Renal cortex interstitium (tissue), 11 donors: ENCODE measurements around the gene ARHGAP42. TPM values are rescaled to one million over a fixed set of nuclear protein-coding genes. Genes with fewer than 3 reads are reported as not detected.

ENCODE experiments used
- DNase-seq, 11 donors: peaks; one replicate each; pipeline ENCODE4 v3.0.0-alpha.2; 2013; ENCODE audit warnings: low read depth in 9 of 11, low spot score in 4 of 11; ENCODE audit errors: extremely low read depth in 1 of 11
- polyA plus RNA-seq, 3 donors: library from polyadenylated mRNA; unstranded; fragments of 120-200 nt; gene quantifications; one replicate each; pipeline ENCODE4 v1.2.1, GENCODE V29; 2013; ENCODE audit not compliant: insufficient read length in 3 of 3

Gene ARHGAP42
- polyA plus RNA-seq, 3 donors: 25.6 to 30.6 (median 28.5) TPM

- no peak for DNase-seq
Measured at GRCh38 chr11:100956351-100956750, 269.3 kb downstream of the ARHGAP42 start.

- no peak for DNase-seq
Measured at GRCh38 chr11:100957499-100957898, 270.4 kb downstream of the ARHGAP42 start.

- no peak for DNase-seq
Measured at GRCh38 chr11:100961633-100962032, 274.5 kb downstream of the ARHGAP42 start.

DNA sequence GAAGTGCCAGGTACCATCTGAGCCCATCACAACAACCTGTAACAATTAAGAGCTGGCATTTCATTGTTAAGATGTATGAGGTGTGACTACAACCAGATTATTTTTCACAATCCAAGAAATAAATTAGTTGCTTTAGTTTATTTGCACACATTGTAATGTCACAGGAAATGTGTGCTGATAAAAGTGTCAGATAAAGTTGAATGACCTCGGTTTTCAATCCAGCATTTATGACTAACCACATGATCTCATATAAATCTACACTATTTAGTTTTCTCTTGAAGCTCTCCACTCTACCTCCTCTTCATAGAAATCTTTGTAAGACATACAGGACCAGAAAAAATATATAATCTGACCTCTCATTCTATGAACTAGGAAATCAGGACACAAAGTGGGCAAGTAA is 276.3 kb downstream of the ARHGAP42 start:
- DNase-seq: no peak

- DNase-seq: no peak
Measured at GRCh38 chr11:100964435-100964834, 277.3 kb downstream of the ARHGAP42 start.

DNA sequence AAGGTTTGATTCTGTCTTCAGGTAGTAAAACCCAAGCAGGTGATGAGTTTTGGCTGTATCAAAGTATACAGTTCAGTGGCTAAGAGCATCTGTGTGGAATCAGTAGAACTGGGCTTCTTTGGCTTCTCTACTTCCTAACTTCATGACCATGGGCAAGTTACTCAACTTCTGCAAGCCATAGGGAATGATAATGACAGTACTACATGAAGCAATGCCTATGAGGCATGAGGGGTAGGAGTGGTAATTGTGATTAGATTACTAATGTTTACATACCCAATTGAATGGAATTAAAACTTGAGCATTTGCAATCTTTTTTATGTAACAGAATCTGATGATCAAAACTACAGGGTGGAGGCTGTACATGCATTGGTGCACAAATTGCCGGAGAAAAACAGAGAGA is 278.3 kb downstream of the ARHGAP42 start:
- no peak for DNase-seq

GRCh38 chr11:100966366-100966765 is 279.3 kb downstream of the ARHGAP42 start:
- DNase-seq: no peak

- DNase-seq: no peak
Measured at GRCh38 chr11:100969008-100969407, 281.9 kb downstream of the ARHGAP42 start.

GRCh38 chr11:100970283-100971164 is 283.4 kb downstream of the ARHGAP42 start:
- DNase-seq: no peak

GRCh38 chr11:100972046-100972445 is 285.0 kb downstream of the ARHGAP42 start:
- no peak for DNase-seq

DNA sequence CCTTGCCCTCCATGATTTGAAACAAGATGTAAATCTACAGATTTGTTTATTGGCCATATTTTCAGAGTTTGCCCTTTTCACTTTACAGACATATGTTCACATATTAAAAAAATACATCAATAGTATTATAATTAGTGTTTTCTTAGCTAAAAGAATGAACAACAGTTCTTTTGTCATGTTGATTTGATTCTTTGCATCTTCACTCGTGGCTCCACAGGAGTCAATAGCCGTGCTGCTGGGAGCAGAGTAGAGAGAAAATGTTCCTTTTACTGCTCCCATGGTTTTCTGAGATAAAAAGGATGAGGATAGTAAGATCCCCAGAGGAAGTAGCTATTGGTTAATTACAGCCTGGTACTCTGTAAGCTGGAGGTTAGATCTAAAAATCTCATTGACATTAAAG is 291.4 kb downstream of the ARHGAP42 start:
- no peak for DNase-seq

GRCh38 chr11:100978939-100979338 is 291.9 kb downstream of the ARHGAP42 start:
- no peak for DNase-seq

- peak in 3 of 11 donors; percentile 3 to 15 (median 5) for DNase-seq
Measured at GRCh38 chr11:100980156-100980555, 293.1 kb downstream of the ARHGAP42 start.

DNA sequence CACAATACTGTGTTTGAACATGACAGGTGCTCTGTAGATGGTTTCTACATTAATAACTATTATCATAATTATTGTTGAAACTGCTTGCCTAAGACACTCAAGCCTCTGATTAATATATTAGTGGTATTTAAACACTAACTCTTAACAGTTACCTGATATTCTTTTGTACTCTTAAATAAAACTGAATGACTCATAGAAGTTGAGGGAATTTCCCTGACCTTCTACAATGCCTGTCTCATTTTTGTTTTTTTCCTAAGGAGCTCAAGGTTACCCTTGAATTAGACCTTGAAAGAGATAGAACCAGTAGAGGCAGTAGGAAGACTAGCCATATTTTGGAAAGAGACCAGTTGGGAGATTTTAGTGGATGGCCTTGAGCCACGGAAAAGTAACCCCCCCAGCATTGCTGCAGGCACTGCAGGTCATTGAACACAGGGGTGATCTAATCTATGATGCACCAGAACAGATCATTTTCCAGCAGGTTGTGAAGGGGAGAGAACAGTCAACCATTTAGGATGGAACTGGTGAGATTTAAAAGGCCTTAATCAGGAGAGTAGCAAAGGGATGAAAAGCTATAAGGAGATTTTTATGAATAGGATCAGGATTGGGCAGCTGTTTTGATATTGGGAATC is 294.2 kb downstream of the ARHGAP42 start:
- no peak for DNase-seq

DNA sequence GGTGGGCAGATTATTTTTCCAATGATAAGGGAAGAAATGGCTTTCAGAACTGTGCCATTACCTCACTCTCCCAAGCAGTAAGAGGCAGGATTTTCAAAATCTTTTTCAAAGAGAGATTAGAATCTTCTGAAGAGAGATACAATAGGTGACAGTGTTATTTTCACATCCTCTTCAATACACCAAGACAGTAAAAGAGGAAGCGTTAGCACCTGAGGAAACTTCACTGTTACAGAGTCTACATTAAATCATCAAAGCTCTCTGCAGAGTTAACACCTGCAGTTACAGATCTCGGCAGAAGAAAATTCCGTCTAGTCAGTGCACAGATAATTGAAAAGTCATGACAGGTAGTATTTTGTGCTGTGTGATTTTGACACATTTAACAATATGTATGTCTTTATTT is 297.6 kb downstream of the ARHGAP42 start:
- no peak for DNase-seq

GRCh38 chr11:100990931-100991330 is 303.8 kb downstream of the ARHGAP42 start:
- DNase-seq: no peak

DNA sequence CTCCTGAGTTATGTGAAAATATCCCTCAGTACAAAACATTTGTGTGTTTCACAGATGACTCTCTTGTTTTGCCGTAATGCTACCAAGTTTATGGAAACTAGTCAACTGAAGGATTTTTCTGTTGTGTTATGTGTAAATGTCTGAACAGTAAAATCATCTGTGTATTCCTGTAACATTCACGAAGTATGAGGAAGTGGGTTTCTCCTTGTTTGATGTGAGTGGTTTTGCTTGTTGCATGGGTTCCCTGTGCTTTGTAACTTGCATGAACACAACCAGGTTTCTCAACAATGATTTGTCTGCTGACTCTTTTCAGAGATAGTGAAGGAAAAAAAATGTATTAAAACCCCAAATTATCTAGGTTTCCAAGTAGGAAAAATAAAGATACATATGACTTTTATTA is 304.5 kb downstream of the ARHGAP42 start:
- no peak for DNase-seq

GRCh38 chr11:100994966-100995365 is 307.9 kb downstream of the ARHGAP42 start:
- DNase-seq: no peak

DNA sequence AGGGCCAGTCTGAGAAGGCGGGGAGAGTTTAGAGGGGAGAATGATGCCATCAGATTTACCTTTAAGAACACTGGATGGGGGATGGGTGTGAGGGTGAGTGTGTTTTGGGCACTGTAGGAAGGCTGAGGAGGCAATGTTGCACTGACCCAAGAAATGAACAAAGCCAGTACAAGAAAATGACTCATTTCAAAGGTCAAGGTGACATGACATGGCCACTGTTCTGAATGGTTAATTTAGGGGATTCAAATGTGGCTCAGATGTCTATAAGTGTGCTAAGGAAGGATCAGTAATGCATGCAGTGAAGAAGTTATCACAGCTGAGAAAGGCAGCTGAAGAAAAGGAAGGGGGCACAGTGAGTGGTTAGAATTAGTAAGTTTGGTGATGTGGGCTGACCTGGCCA is 312.7 kb downstream of the ARHGAP42 start:
- DNase-seq: no peak

DNA sequence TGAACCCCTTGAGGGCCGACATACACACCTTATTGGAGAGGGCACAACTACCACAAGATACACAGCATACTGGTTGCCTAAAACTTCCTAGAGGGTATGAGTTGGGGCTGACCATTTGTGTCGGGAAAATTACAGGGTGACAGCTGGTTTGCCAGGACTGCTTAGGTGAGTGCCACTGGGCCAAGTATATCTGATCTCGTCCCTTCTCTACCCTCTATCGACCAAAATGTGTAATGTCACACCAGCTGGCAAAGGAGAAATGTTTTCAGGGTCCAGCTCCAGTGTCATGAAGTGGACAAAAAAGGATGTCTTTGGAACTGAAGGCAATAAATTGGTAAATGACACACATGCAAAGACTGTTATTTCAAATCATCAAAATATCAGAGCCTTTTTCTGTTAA is 316.4 kb downstream of the ARHGAP42 start:
- DNase-seq: no peak
